Spinal cord (tissue), 10 donors: ENCODE data around the gene KIFAP3. TPM values are rescaled to one million over a fixed set of nuclear protein-coding genes. Genes with fewer than 3 reads are reported as not detected.

Experiments used
- DNase-seq, 6 donors: peaks; one replicate each; pipeline versions ENCODE4 v3.0.0 to v3.0.0-alpha.2; 2013 to 2015; ENCODE audit warnings: low spot score in 6 of 6, low read depth in 4 of 6
- H3K27ac ChIP-seq: one replicate; pipeline ENCODE4 v1.5.1; 2013; ENCODE audit warnings: low read depth, low read length, control low read depth
- H3K27me3 ChIP-seq: one replicate; pipeline ENCODE4 v1.6.1; 2013; ENCODE audit warnings: low read length; ENCODE audit not compliant: control insufficient read depth, insufficient read depth
- H3K36me3 ChIP-seq: one replicate; pipeline ENCODE4 v1.6.1; 2013; ENCODE audit warnings: low read length; ENCODE audit not compliant: control insufficient read depth, insufficient read depth
- H3K4me1 ChIP-seq: one replicate; pipeline ENCODE4 v1.6.1; 2013; ENCODE audit warnings: low read length; ENCODE audit not compliant: control insufficient read depth, insufficient read depth
- H3K4me3 ChIP-seq: one replicate; pipeline ENCODE4 v1.5.1; 2013; ENCODE audit warnings: low read depth, low read length, control low read depth
- H3K9me3 ChIP-seq: one replicate; pipeline ENCODE4 v1.6.1; 2013; ENCODE audit warnings: low read length; ENCODE audit not compliant: control insufficient read depth, insufficient read depth
- WGBS: methylation state at CpG from one replicate; pipeline ENCODE4 v1.1.5; 2013; ENCODE audit warnings: missing lambda C conversion rate; ENCODE audit not compliant: insufficient coverage; 5-methylcytosine and 5-hydroxymethylcytosine counted together
- polyA plus RNA-seq, 2 donors: library from polyadenylated mRNA; unstranded; fragments of 120-200 nt; gene quantifications; one replicate each; pipeline ENCODE4 v1.2.1, GENCODE V29; 2013; ENCODE audit not compliant: insufficient read length in 2 of 2
- total RNA-seq, 2 donors: library from RNA; depleted of rRNA in 1 of 2; stranded (reverse); fragments of 120-200 nt in 1 of 2; fragments of >200 nt in 1 of 2; gene quantifications; one replicate each; pipeline versions ENCODE4 v1.2.3 to v1.2.4, GENCODE V29; 2013 to 2014
- donor health status: healthy.

The KIFAP3 gene
- total and polyA plus RNA-seq, 4 donors = 79.7 to 163 (median 149) TPM

DNA sequence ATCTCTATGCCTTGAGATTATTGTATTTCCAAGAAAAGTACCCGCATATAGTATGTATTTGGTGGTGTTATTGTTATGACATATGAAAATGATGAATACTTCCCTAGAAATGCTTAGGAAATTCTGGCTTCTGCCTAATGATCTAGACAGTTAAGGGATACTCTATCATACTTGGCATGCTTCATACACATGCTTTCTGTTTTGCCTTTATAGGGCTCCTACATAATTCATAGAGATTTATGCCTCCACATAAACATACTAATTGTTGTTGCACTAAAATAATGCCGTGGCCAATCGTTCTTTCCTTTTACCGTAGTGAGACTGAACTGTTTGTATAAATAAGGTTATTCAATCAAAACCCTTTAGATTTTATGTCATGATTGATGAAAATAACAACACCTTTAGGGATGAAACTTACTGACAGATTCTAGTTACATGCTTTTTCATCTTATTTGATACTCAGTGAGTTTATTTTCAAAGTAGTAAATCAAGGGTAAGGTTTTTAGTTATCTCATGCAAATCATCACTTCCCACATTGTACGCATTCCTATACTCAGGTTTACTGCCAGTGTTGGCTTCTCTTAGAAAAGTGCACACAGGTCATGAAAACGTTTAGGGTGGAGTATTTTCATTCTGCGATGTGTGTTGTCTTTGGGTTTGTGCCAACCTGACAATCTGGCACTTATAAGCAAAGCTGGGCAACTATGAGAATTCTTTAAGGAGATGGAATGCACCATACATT lies 140.3 kb downstream of the KIFAP3 start:
- Histone ChIP-seq H3K36me3 (no peaks in the 10 kb centered on the region), H3K27me3 (no peaks in the 10 kb centered on the region), H3K4me1 (no peaks in the 10 kb centered on the region), H3K9me3 (no peaks in the 10 kb centered on the region), H3K4me3 (no peak overlapping the region), H3K27ac (no peak overlapping the region)
- 20% methylated on average over 1 of the region's 7 CpGs for WGBS
- DNase-seq = peak in 1 of 6 donors; percentile 17

DNA sequence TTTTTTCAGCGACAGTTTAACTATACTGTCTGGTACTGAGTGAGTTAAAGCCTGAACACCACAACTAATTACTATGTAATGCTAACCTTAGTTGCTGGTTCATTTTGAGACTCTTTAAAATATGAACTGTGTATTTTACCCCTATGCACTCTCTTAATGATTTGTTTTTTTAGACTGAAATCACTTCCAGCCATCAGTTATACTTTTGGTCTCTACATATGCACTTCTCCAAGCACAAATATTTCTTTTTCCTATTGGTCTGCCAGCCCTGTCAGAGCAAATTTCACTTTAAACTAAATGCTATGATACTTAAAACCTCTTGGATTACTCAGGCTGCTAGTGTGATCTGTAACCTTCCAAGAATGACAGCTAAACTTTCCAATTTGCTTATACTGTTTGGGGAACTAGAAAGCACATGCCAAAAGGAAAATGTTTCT lies 142.7 kb downstream of the KIFAP3 start:
- H3K4me3 ChIP-seq = no peak overlapping the region
- no peak overlapping the region for H3K27ac ChIP-seq
- H3K36me3 ChIP-seq = no peaks in the 10 kb centered on the region
- H3K27me3 ChIP-seq = no peaks in the 10 kb centered on the region
- DNase-seq = peak in 1 of 6 donors; percentile 27
- WGBS = no CpG with 5 or more reads among the region's 1 CpG
- no peaks in the 10 kb centered on the region for H3K9me3 ChIP-seq
- H3K4me1 ChIP-seq = no peaks in the 10 kb centered on the region

- H3K4me1 ChIP-seq = no peaks in the 10 kb centered on the region
- DNase-seq = no peak
- H3K36me3 ChIP-seq = no peaks in the 10 kb centered on the region
- no peak overlapping the region for H3K27ac ChIP-seq
- WGBS = no CpG with 5 or more reads among the region's 1 CpG
- H3K27me3 ChIP-seq = no peaks in the 10 kb centered on the region
- H3K9me3 ChIP-seq = no peaks in the 10 kb centered on the region
- no peak overlapping the region for H3K4me3 ChIP-seq
Observed at GRCh38 chr1:169929210-169929526, 145.3 kb downstream of the KIFAP3 start.

- H3K4me3 ChIP-seq = no peak overlapping the region
- H3K36me3 ChIP-seq = no peaks in the 10 kb centered on the region
- peak in 3 of 6 donors; percentile 24 to 84 (median 68) for DNase-seq
- WGBS = no CpG with 5 or more reads among the region's 6 CpGs
- no peaks in the 10 kb centered on the region for H3K9me3 ChIP-seq
- H3K27me3 ChIP-seq = no peaks in the 10 kb centered on the region
- no peaks in the 10 kb centered on the region for H3K4me1 ChIP-seq
- H3K27ac ChIP-seq = no peak overlapping the region
Observed at GRCh38 chr1:169928438-169929209, 145.9 kb downstream of the KIFAP3 start.

- no peak overlapping the region for H3K27ac ChIP-seq
Observed at GRCh38 chr1:169925505-169926482, 148.7 kb downstream of the KIFAP3 start.

DNA sequence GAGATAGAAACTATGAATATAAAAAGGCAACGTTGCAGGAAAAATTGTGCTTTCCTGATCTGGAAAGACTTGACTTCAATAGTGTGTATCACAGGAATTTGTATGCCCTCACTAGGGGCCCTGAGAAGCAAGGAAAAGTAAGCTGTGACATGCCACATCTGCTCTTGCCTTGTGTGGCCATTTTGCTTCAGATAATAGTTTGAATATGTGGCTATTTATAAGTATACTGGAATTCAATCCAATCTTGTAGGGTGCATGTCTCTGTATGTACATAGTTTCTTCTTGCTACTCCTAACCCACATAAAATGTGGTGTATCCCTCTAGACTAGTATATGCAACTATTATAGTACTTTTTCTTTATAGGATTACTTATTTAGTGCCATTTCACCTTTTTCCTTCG lies 149.7 kb downstream of the KIFAP3 start:
- Histone ChIP-seq H3K4me1 (no peaks in the 10 kb centered on the region), H3K4me3 (no peak overlapping the region), H3K27ac (no peak overlapping the region), H3K9me3 (no peaks in the 10 kb centered on the region), H3K36me3 (no peaks in the 10 kb centered on the region), H3K27me3 (no peaks in the 10 kb centered on the region)
- WGBS = 86% methylated on average over 1 of the region's 2 CpGs
- no peak for DNase-seq

More at GRCh38 chr1:169925505-169926482, 148.7 kb downstream of the KIFAP3 start:
- Histone ChIP-seq H3K4me3 (no peak overlapping the region), H3K4me1 (no peaks in the 10 kb centered on the region), H3K27me3 (no peaks in the 10 kb centered on the region), H3K36me3 (no peaks in the 10 kb centered on the region), H3K9me3 (no peaks in the 10 kb centered on the region)
- no peak for DNase-seq
- no CpG with 5 or more reads among the region's 3 CpGs for WGBS

- no peak overlapping the region for H3K27ac ChIP-seq
- H3K4me1 ChIP-seq = no peaks in the 10 kb centered on the region
- WGBS = no CpG with 5 or more reads among the region's 2 CpGs
- no peaks in the 10 kb centered on the region for H3K36me3 ChIP-seq
- H3K9me3 ChIP-seq = no peaks in the 10 kb centered on the region
- H3K27me3 ChIP-seq = no peaks in the 10 kb centered on the region
- H3K4me3 ChIP-seq = no peak overlapping the region
- no peak for DNase-seq
Observed at GRCh38 chr1:169924063-169924462, 150.4 kb downstream of the KIFAP3 start.

GRCh38 chr1:169921080-169921479 lies 153.4 kb downstream of the KIFAP3 start:
- no peak for DNase-seq
- no peak overlapping the region for H3K27ac ChIP-seq
- no peaks in the 10 kb centered on the region for H3K27me3 ChIP-seq
- WGBS = no CpG with 5 or more reads among the region's 4 CpGs
- H3K36me3 ChIP-seq = no peaks in the 10 kb centered on the region
- no peaks in the 10 kb centered on the region for H3K9me3 ChIP-seq
- H3K4me3 ChIP-seq = no peak overlapping the region
- H3K4me1 ChIP-seq = no peaks in the 10 kb centered on the region

GRCh38 chr1:169918927-169919326 lies 155.6 kb downstream of the KIFAP3 start:
- no peaks in the 10 kb centered on the region for H3K27me3 ChIP-seq
- WGBS = 100% methylated on average over 1 of the region's 1 CpG
- DNase-seq = no peak
- no peak overlapping the region for H3K27ac ChIP-seq
- H3K4me3 ChIP-seq = no peak overlapping the region
- peaks cover 6% of the 10 kb centered on the region for H3K4me1 ChIP-seq
- no peaks in the 10 kb centered on the region for H3K36me3 ChIP-seq
- H3K9me3 ChIP-seq = no peaks in the 10 kb centered on the region
